LNCaP clone FGC (cell line): Measurements from ENCODE around the gene GDPD4.

Source experiments
- DNase-seq: peaks from one replicate; pipeline ENCODE4 v3.0.0-alpha.2; 2011; ENCODE audit warnings: low read depth
- H3K4me3 ChIP-seq: 2 replicates; pipeline ENCODE4 v1.5.1; 2011; ENCODE audit warnings: mild to moderate bottlenecking, low read depth, low read length, control low read depth
- CTCF ChIP-seq: IDR thresholded peaks from 2 replicates; pipeline ENCODE4 v1.5.1; 2012; ENCODE audit warnings: mild to moderate bottlenecking; ENCODE audit not compliant: control insufficient read depth, insufficient read depth; ENCODE audit errors: extremely low read depth

GDPD4 gene

GRCh38 chr11:77203901-77204753 lies 97.4 kb downstream of the GDPD4 start:
- TF ChIP-seq CTCF: no peak
- no peak overlapping the region for H3K4me3 ChIP-seq
- DNase-seq: no peak

DNA sequence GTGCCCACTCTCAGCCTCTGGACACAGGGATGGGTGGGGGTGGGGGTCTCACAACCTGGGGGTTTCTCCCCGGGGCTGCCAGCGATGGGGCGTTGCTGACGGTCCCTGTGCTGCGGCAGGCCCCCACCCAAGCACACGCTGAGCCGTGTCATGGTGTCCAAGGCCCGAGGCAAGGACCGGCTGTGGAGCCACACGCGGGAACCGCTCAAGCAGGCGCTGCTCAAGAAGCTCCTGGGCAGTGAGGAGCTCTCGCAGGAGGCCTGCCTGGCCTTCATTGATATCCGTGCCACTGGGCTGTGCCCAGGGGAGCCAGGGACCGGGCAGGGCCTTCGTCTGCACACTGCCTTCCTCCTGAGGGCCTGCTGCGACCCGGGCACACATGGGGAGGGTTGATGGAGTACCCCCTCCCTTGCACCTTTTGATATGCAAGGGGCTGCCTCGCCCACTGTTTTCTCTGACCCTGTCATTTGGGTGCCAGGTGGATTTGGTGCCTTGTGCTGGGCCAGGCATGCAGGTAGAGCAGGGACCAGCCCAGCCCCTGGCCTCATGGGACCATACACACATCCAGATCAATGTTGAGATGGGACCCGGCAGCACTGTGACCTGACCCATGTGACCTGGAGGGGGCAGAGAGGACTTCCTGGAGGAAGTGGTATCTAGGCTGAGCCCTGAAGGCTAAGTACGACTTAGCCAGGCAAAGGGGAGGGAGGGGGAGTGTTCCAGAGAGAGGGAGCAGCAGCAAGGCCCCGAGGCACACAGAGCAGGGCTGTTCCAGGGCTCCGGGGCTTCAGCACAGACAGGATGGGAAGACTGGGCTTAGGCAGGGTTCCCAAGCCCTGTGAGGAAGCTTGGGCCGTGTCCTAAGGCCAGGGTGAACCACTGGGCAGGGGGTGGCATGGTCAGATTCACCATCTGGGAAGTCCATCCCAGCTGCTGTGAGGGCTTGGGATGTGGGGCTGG lies 98.3 kb downstream of the GDPD4 start:
- no peak overlapping the region for H3K4me3 ChIP-seq
- DNase-seq: no peak
- no peak for TF ChIP-seq CTCF

- no peak for DNase-seq
- H3K4me3 ChIP-seq: no peak overlapping the region
- TF ChIP-seq CTCF: no peak
These were observed 99.3 kb downstream of the GDPD4 start for GRCh38 chr11:77201991-77202841.

- no peak for TF ChIP-seq CTCF
- H3K4me3 ChIP-seq: no peak overlapping the region
- DNase-seq: no peak
These were observed 100.1 kb downstream of the GDPD4 start for GRCh38 chr11:77201370-77201769.

DNA sequence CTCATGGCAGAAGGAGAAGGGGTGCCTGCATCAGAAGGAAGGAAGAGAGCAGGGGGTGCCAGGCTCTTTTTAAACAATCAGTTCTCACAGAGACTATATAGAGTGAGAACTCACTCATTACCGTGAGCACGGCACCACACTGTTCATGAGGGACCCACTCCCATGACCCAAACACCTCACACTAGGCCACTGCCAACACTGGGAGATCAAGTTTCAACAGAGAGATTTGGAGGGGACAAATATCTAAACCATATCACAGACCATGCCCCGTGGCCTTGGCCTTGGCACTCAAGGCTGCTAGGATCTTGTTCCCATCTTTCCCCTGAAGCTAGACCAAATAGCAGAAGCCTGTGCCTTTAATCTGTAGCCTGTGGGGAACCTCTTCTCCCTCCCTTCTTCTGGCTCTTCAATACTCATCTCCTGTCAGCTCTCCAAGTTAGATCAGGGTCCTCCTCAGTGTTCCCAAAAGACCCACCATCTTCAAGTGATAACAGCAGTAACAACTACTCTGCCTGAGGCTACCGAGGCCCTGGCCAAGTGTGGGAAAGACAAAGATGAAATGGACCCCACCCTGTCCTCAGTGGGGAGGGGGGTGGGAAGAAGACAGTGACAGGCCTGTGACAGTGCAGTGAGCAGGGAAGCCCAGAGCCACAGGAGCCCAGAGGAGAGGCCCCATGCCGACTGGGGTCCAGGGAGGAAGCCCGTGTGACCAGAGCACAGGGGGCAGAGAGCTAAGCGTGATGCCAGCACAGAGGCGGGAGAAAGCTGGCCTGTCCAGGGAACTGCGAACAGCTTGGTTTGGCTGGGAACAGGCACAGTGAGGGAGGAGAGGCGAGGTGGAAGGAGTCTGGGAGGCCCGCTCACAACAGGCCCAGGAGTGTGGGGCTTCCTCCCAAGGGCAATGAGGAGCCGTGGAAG lies 100.9 kb downstream of the GDPD4 start:
- no peak overlapping the region for H3K4me3 ChIP-seq
- no peak for DNase-seq
- no peak for TF ChIP-seq CTCF
